GM18861 (cell line): ENCODE data around the gene KMT2E.
"Not testable (repeated sequence)": the region's sequence is repeated elsewhere in the genome, so short reads cannot be mapped to it uniquely, and the experiment has no call there.

ENCODE experiments used
- ATAC-seq: cut with Tn5 transposase; IDR thresholded peaks from one replicate; pipeline ENCODE4 v1.9.1; 2021; ENCODE audit not compliant: unreplicated experiment

KMT2E gene

DNA sequence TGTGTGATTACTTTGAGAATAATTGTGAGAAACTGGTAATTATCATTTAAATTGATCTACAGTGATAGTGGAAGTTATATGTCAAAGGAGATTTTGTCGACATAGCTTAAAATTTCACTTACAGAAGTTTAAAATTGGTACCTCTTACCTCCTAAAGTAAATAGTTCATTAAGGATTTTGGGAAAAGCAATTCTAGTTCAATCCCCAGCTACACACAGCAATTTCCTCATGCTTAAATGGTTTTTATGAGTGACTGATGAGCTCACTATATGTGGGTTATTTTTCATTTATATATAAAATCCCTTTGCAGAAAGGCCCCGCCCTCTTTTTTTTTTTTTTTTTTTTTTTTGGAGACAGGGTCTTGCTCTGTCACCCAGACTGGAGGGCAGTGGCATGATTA is 12.7 kb downstream of the KMT2E start:
- no peak for ATAC-seq

DNA sequence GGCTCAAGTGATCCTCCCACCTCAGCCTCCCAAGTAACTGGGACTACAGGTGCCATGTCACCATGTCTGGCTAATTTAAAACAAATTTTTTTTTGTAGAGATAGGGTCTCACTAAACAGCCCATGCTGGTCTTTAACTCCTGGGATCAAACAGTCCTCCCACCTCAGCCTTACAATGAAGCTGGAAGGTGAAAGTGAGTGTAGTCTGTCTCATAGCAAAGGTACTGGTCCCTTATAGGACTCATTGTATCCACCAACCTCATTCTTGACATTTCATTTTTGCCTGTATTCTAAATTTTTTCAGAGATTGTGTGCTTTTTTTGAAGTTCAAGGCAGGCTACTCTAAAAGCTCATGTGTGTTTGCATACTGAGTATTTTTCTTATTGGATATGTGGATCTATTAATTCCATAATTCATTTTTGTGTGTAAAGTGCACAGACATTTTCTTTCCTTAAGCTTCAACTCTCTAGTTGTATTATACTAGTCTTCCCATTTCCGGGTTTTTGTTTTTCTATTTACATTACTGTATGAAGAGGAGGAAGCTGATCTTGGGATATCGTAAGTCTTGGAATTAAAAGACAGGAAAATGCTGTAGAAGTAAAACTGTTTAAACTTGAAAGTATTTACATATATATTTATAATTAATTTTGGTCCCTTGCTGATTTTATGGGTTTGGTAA is 13.3 kb downstream of the KMT2E start:
- ATAC-seq, result no peak

DNA sequence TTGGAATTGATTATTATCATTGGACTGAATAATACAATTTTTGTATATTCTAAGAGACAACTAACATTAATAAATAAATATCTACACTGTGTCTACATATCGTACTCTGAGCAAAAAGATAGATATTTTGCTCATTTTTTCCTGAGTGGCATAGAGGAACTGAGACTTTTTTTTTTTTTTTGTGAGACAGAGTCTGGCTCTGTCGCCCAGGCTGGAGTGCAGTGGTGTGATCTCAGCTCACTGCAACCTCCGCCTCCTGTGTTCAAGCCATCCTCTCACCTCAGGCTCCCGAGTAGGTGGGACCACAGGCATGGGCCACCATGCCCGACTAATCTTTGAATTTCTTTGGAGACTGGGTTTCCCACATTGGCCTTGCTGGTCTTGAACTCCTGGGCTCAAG is 14.0 kb downstream of the KMT2E start:
- peak; percentile 30 for ATAC-seq

DNA sequence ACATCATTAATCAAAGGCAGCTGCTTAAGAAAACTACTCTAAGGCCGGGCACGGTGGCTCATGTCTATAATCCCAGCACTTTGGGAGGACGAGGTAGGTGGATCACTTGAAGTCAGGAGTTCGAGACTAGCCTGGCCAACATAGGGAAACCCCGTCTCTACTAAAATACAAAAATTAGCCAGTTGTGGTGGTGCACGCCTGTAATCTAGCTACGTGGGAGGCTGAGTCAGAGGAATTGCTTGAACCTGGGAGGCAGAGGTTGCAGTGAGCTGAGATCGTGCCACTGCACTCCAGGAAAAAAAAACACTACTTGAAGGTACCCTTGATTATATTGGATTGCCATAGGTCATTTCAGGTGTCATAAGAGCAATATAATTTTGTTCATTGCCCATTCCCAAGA is 14.9 kb downstream of the KMT2E start:
- not testable (repeated sequence) for ATAC-seq

DNA sequence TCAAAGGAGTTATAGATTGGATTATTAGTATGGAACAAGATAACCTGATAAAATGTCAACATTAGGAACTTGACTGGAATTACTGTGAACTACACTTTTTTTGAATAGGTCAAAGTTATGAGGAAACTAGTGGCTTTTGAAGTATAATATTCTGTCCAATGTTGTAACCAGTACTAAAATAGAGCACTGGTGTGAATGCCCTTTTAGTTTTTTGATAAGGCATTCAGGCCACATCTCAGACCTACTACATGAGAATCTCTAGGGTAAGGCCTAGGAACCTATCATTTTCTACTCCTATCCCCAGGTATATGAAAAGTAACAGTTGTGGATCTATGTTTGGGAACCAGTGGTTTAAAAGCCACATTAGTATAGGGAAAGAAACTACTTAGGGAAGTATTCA is 16.4 kb downstream of the KMT2E start:
- no peak for ATAC-seq

DNA sequence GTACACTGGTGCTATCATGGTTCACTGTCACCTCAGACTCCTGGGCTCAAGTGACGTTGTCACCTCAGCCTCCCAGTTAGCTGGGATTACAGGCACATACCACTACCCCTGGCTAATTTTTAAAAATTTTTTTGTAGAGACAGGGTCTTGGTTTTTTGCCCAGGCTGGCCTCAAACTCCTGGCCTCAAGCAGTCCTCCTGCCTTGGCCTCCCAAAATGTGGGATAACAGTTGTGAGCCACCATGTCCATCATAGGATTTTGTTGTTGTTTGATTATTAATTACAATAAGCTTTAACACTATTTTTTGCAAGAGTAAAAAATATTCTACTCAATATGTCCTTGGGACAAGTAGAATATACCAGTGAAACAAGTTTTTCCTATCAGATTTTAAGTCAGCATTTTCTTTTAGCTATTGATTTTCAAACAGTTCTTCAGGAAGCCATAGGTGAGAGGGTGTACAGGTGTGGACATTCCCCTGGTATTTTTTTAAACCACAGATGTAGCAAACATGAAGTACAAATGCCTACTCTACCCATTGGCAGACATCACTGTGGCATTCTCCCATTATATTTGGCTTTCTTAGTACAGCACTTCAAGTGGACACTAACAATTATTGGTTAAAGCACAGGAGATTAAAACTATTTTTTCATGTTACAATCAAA is 18.7 kb downstream of the KMT2E start:
- no peak for ATAC-seq

DNA sequence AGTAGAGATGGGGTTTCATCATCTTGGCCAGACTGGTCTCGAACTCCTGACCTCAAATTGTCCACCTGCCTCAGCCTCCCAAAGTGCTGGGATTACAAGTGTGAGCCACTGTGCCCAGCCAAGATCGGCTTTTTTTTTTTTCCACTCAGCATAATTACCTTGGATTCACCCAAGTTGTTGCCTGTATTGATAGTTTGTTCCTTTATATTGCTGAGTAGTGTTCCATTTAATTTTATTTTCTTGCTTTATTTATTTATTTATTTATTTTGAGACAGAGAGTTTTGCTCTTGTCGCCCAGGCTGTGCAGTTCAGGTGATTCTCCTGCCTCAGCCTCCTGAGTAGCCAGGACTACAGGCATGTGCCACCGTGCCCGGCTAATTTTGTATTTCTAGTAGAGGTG is 21.3 kb downstream of the KMT2E start:
- no peak for ATAC-seq

DNA sequence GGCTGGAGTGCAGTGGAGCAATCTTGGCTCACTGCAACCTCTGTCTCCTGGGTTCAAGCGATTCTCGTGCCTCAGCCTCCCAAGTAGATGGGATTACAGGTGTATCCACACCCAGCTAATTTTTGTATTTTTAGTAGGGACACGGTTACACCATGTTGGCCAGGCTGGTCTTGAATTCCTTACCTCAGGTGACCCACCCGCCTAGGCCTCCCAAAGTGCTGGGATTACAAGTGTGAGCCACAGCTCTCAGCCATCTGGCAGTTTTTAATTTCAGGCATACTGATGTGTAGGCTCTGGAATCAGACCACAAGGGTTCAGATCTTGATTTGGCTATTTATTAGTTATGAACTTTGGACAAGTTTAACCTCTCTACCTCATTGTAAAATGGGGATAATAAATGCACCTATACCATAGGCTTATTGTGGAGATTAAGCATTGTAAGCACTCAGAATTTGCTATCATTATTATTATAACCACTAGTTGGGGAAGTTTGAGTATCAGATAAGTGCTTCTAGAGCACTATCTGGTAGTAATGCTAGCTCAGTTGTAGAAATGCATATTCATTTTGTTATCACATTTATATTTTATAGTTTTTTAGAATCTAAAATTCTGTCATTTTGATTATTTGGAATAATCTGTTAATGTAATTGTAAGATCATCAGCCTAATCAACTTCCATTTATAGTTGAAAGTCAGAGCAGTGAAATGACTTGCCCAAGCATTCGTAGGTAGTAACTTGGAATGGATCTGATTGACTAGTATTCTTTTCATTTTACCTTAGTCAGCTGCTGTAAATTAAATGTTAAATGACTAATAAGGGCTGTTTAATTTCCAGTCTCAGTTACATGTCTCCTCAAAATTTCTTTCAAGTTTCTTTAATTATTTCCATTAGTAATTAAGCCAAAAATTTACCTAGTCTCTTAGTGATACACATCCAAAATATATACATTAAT is 22.5 kb downstream of the KMT2E start:
- no peak for ATAC-seq

DNA sequence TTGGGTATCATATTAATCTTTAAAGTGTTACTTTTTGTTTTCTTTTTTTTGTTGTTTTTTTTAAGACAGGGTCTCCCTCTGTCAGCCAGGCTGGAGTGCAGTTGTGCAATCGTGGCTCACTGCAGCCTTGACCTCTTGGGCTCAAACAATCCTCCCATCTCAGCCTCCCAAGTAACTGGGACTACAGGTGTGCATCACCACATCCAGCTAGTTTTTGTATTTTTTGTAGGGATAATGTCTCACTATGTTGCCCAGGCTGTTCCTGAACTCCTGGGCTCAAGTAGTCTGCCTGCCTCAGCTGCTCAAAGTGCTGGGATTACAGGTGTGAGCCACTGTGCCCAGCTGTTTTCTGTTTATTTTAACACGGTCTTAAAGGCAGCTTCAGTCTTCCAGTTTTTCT is 23.3 kb downstream of the KMT2E start:
- ATAC-seq, result no peak

DNA sequence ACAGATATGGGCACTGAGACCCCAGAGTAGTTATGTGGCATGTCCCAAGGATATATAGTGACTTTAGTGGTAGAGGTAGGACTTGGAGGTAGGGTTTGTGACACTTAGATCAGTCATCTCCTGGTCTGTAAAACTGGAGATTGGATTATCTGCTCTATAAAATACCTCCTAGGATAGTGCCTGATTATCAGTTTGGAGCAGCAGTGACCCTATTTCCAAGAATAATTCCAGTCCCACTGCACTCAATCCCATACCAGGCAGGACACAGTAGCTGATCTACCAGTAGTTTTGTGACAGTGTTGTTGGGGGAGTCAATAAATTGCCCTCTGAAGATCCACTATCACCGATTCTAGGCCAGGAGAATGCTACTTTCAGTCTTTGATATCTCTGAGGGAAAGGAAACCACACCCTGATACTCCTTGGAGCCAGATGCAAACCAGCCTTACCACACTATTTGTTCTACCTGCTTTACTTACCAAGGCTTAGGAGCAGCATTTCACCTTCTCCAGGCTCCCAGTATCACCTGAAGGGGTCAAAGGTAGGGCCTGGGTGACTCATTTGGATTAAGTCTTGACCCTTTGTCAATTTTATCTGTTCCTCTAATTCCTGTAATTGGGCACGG is 30.6 kb downstream of the KMT2E start:
- ATAC-seq, result no peak

DNA sequence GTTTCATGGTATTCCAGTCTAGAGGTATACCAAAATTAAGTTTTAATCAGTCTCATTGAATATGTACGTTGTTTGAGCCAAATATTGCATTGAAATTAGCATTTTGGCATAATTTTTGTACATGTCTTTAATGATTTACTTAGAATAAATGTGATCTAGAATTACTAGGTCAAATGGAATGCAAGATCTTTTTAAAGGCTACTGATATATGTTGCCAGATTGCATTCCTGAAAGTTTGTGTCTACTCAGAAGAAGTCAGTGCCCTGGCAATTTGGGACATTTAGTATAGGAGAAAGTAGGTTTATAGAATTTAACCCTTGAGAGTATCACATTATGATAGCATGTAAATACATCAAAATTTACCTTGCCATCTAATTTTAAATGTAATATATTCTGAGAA is 32.4 kb downstream of the KMT2E start:
- ATAC-seq, result no peak

DNA sequence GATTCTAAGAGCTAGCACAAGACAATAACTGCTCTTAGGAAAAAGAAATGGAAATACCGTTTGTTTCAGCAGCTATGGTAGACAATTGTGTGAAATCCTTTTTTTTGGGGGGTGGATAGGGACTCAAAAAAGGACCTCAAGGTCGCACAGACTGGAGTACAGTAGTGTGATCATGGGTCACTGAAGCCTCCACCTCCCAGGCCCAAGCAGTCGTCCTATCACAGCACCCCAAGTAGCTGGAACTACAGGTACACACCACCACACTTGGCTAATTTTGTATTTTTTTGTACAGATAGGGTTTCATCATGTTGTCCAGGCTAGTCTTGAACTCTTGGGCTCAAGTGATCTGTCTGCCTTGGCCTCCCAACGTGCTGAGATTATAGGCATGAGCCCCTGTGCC is 33.9 kb downstream of the KMT2E start:
- ATAC-seq, result no peak

DNA sequence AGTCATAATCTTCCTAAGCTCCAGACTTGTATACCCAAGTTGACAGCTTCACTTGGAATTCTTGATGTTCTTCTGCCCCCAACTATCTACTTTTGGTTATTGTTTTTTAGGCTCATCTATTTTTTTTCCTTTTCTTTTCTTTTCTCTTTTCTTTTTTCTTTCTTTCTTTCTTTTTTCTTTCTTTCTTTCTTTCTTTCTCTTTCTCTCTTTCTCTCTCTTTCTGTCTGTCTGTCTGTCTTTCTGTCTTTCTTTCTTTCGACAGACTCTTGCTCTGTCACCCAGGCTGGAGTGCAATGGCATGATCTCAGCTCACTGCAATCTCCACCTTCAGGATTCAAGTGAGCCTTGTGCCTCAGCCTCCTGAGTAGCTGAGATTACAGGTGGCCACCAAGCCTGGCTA is 36.5 kb downstream of the KMT2E start:
- no peak for ATAC-seq

DNA sequence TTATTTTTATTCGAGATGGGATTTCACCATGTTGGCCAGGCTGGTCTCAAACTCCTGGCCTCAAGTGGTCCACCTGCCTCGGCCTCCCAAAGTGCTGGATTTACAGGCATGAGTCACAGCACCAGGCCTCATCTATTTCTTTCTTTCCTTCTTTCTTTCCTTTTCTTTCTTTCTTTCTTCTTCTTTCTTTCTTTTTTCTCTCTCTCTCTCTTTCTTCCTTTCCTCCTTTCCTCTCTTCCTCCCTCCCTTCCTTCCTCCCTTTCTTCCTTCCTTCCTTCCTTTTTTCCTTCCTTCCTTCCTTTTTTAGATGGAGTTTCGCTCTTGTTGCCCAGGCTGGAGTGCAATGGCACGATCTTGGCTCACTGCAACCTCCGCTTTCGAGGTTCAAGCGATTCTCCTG is 36.9 kb downstream of the KMT2E start:
- not testable (repeated sequence) for ATAC-seq

DNA sequence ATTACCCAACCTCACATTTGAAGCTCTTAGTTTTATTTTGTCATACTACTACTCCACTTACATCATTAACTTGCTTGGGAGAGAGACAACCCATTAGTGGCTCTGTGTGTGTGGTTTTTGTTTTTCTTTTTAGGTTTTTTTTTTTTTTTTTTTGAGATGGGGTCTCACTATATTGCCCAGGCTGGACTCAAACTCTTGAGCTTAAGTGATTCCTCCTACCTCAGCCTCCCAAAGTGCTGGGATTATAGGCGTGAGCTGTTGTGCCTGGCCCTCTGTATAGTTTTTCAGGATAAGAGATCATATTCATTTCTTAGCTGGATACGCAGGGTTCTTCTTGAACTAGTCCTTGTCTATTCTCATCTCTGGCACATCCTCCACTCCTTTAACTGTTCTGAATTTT is 41.1 kb downstream of the KMT2E start:
- no peak for ATAC-seq

DNA sequence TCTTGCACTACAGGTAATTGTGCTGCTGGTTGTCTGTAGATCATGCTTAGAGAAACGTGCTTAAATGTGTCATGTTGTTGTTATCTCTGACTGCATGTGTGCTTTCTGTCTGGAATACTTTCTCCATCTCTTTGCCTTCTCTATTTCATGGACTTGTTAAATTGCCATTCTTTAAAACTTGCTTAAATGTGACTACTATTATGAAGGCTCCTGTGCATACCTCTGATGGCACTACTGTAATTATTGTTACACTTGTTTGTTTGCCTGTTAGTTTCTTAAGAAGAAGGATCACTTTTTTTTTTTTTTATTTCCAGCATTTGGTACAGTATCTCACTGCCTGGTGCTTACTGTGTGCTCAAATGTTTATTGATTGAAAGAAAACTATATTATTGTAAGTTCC is 41.6 kb downstream of the KMT2E start:
- no peak for ATAC-seq

DNA sequence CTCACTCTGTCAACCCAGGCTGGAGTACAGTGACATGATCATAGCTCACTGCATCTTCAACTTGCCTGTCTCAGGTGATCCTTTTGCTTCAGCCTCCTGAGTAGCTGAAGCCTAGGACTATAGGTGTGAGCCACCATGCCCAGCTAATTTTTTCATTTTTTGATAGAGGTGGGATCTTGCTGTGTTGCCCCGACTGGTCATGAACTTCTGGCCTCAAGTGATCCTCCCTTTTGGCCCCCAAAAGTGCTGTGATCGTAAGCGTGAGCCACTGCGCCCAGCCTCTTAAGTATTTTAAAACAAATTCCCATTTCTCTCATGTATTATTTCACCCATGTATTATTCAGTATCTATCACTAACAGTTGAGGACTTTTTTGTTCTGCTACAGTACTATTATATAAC is 43.5 kb downstream of the KMT2E start:
- ATAC-seq, result no peak

DNA sequence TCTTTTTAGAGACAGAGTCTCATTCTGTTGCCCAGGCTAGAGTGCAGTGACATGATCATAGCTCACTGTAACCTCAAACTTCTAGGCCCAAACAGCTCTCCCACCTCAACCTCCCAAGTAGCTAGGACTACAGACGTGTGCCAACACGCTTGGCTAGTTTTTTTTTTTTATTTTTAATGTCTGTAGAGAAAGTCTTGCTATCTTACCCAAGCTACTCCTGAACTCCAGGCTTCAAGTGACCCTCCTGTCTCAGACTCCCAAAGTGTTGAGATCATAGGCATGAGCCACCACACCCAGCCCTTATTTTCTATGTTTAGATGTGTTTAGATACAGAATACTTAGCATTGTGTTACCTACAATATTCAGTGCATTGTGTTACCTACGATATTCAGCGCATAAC is 46.4 kb downstream of the KMT2E start:
- ATAC-seq, result no peak

DNA sequence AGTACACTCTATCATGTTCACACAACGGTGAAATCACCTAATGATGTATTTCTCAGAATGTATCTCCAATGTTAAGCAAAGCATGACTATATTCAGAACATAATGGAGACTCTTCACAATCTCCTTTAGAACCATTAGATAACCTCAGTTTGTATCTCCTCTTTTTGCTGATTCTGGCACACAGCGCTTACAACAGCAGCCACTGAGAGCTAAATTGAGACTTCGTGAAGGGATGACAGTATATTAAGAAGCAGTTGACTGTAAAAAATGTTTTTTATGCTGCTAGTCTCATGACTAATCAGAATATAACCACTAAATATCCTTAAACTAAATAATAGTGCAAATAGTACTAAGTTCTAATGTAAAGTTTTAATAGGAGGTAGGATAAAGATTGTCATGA is 46.9 kb downstream of the KMT2E start:
- no peak for ATAC-seq

DNA sequence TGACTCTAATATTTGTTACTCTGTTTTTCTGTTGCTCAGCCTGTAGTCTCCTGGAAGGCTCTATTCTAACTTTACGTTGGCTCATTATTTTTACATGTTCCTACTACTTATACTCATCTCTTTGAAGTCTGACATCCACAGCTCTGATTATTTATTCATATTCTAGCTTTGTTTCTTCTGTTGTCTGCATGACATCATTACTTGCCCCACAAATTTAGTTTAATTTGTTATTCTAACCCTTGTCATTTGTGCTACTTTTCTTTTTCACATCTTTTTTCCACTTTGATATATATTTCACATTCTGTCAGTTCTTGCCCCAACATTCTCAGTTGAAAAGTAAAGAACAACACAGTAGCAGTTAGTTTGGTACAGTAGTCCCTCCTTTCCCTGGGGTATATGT is 51.1 kb downstream of the KMT2E start:
- ATAC-seq, result no peak

DNA sequence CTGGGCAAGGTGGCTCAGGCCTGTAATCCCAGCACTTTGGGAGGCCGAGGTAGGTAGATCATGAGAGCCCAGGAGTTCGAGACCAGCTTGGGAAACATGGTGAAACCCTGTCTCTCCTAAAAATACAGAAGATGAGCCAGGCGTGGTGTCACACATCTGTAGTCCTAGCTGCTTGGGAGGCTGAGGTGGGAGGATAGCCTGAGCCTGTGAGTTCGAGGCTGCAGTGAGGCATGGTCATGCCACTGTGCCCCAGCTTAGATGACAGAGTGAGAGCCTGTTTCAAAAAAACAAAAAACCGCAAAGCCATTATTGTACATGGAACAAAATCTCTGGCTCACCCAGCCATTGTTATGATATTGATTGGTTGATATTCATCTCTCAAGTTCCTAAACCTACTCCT is 53.7 kb downstream of the KMT2E start:
- ATAC-seq, result no peak

DNA sequence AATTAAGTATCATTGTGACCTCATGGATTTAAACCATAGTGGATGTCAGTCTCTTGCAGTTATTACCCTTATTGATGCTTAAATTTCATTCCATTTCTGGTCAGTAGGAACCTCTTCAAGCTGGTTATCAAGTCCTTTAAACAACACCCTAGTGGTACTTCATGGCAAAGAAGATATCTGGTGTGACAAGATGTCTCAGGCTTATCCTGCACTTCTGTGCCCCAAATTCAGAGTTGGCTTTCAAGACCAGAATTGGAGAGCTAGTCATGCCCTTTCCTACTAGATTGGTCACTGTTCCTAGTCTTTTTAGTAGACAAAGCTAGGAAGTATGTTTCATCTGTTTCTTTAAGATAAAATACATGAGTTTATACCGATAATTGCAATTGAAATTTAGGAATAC is 54.9 kb downstream of the KMT2E start:
- no peak for ATAC-seq
